ENCODE data around the gene UBAC2. TPM values are rescaled to one million over a fixed set of nuclear protein-coding genes. Genes with fewer than 3 reads are reported as not detected.

Gene UBAC2
- total RNA-seq, 2 donors from 2014 or later: 72.7 to 80.4 TPM

GRCh38 chr13:99418103-99418842 is 217.6 kb downstream of the UBAC2 start:
- no peak overlapping the region for H3K9ac ChIP-seq (ENCODE audit: extremely low read depth, low read length, poor library complexity, severe bottlenecking)
- no peak overlapping the region for H3K4me3 ChIP-seq (ENCODE audit: low read length)
- no peak overlapping the region for H3K4me3 Mint-ChIP-seq

GRCh38 chr13:99418843-99419140 is 218.1 kb downstream of the UBAC2 start:
- Mint-ChIP-seq H3K4me1 (peaks cover 12% of the 10 kb centered on the region), H3K36me3 (ENCODE audit: low read depth) (no peaks in the 10 kb centered on the region), H3K27ac (no peak overlapping the region), H3K4me3 (no peak overlapping the region), H3K9me3 (no peaks in the 10 kb centered on the region), H3K27me3 (ENCODE audit: insufficient read depth) (peaks cover 15% of the 10 kb centered on the region)
- H3K4me1 ChIP-seq (ENCODE audit: control insufficient read depth, insufficient read depth, low read length): peaks cover 7% of the 10 kb centered on the region
- no peak for DNase-seq
- H3K27ac ChIP-seq (ENCODE audit: low read depth, low read length): no peak overlapping the region
- H3K27me3 ChIP-seq (ENCODE audit: control insufficient read depth, insufficient read depth, low read length, poor library complexity, severe bottlenecking): peaks cover 4% of the 10 kb centered on the region
- no peak for TF ChIP-seq CTCF (conservative IDR thresholded peaks at IDR 0.05)
- H3K9me3 ChIP-seq (ENCODE audit: control insufficient read depth, low read length): no peaks in the 10 kb centered on the region
- H3K36me3 ChIP-seq (ENCODE audit: control insufficient read depth, insufficient read depth, low read length): no peaks in the 10 kb centered on the region
- WGBS, 2 experiments (ENCODE audit: insufficient coverage in 1 of 2, insufficient read length in 1 of 2): 89 to 93% methylated on average over 2 to 4 of the region's 4 CpGs
- no peak overlapping the region for H3K9ac ChIP-seq (ENCODE audit: extremely low read depth, low read length, poor library complexity, severe bottlenecking)
- H3K4me3 ChIP-seq (ENCODE audit: low read length): no peak overlapping the region

More at GRCh38 chr13:99418103-99418842, 217.6 kb downstream of the UBAC2 start:
- Histone ChIP-seq H3K4me1 (ENCODE audit: control insufficient read depth, insufficient read depth, low read length) (peaks cover 7% of the 10 kb centered on the region), H3K36me3 (ENCODE audit: control insufficient read depth, insufficient read depth, low read length) (no peaks in the 10 kb centered on the region), H3K27ac (ENCODE audit: low read depth, low read length) (no peak overlapping the region), H3K9me3 (ENCODE audit: control insufficient read depth, low read length) (no peaks in the 10 kb centered on the region), H3K27me3 (ENCODE audit: control insufficient read depth, insufficient read depth, low read length, poor library complexity, severe bottlenecking) (peaks cover 4% of the 10 kb centered on the region)
- Mint-ChIP-seq H3K27ac (no peak overlapping the region), H3K36me3 (ENCODE audit: low read depth) (no peaks in the 10 kb centered on the region), H3K4me1 (peaks cover 12% of the 10 kb centered on the region), H3K9me3 (no peaks in the 10 kb centered on the region), H3K27me3 (ENCODE audit: insufficient read depth) (peaks cover 15% of the 10 kb centered on the region)
- no peak for DNase-seq
- 91 to 94% methylated on average over 6 to 15 of the region's 15 CpGs for WGBS, 2 experiments (ENCODE audit: insufficient coverage in 1 of 2, insufficient read length in 1 of 2)
- no peak for TF ChIP-seq CTCF (conservative IDR thresholded peaks at IDR 0.05)

- Histone ChIP-seq H3K9me3 (ENCODE audit: control insufficient read depth, low read length) (no peaks in the 10 kb centered on the region), H3K9ac (ENCODE audit: extremely low read depth, low read length, poor library complexity, severe bottlenecking) (no peak overlapping the region), H3K4me3 (ENCODE audit: low read length) (no peak overlapping the region), H3K27ac (ENCODE audit: low read depth, low read length) (no peak overlapping the region), H3K36me3 (ENCODE audit: control insufficient read depth, insufficient read depth, low read length) (no peaks in the 10 kb centered on the region), H3K27me3 (ENCODE audit: control insufficient read depth, insufficient read depth, low read length, poor library complexity, severe bottlenecking) (peaks cover 4% of the 10 kb centered on the region), H3K4me1 (ENCODE audit: control insufficient read depth, insufficient read depth, low read length) (peaks cover 7% of the 10 kb centered on the region)
- Mint-ChIP-seq H3K4me3 (no peak overlapping the region), H3K4me1 (peaks cover 12% of the 10 kb centered on the region), H3K9me3 (no peaks in the 10 kb centered on the region), H3K27ac (no peak overlapping the region), H3K27me3 (ENCODE audit: insufficient read depth) (peaks cover 15% of the 10 kb centered on the region), H3K36me3 (ENCODE audit: low read depth) (no peaks in the 10 kb centered on the region)
- WGBS, 2 experiments (ENCODE audit: insufficient coverage in 1 of 2, insufficient read length in 1 of 2): 96 to 98% methylated on average over 7 of the region's 8 CpGs
- no peak for TF ChIP-seq CTCF (conservative IDR thresholded peaks at IDR 0.05)
- no peak for DNase-seq
These were observed 219.1 kb downstream of the UBAC2 start for GRCh38 chr13:99419591-99420243.
